GM18861 (cell line): Measurements from ENCODE around the gene BCL2A1.
A peak's percentile ranks its signal among the peaks of the same experiment; 100 is the strongest.
"Not testable (repeated sequence)": the region's sequence is repeated elsewhere in the genome, so short reads cannot be mapped to it uniquely, and the experiment has no call there.

Source experiments
- ATAC-seq: cut with Tn5 transposase; IDR thresholded peaks from one replicate; pipeline ENCODE4 v1.9.1; 2021; ENCODE audit not compliant: unreplicated experiment

BCL2A1 gene

DNA sequence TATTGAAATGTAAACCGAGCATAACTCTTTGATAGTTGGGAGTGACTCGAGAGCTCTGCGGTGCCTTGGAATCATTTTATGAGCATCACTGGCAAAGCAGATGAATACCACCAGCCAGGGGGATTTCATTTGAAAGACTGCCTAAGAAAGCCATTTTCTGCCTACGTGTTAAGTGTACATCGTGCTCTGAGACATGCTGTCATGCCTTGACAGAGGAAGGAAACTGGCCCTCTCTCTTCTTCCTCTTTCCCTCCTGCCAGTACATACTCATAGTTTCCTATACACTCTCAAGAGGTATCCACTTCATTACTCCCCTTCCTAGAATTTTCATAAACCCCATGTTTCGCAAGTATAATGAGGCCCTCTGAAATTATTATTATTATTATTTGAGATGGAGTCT lies 8.8 kb downstream of the BCL2A1 start:
- ATAC-seq = no peak

DNA sequence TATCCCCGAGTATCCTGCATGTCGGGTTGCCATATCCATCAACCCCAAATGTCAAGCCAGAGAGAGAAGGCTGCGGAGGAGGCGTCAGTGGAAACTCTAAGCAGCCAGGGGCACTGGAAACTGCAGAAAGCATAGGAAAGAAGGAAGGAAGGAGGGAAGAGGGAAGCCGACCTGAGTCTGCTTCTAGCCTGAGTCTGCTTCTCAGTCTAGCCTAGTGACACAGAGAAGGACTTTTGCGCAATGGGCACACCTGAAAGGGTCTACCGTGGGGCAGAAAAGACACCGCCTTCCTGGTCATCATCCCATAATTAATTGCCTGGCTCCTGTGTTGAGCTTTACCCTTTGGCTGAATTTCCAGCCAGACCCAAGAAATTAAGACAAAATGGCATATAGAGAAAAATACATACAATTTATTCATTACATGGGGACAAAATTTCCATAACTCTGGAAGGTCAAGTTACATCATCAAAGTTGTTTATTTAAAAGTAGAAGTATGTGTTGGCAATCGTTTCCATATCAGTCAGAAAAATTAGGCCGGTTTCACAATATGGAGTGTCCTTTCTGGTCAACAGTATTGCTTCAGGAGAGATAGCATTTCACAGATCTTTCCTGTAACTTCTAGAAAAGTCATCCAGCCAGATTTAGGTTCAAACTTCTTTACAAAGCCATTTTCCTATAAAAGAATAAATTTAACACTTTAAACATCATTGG lies 10.3 kb downstream of the BCL2A1 start:
- no peak for ATAC-seq

DNA sequence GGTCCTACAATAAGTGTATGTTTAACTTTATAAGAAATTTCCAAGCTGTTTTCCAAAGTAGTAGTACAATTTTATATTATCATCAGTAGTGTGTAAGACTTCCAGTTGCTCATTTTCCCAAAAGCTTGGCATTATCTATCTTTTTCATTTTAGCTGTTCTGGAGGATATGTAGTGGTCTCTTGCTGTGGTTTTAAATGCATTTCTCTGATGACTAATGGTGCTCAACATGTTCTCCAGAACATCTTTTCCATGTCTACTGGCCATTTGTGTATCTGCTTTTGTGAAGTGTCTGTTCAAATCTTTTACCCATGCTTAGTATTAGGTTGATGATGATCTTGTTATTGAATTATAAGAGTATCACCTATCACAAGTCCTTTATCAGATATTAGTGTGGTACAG lies 13.3 kb downstream of the BCL2A1 start:
- ATAC-seq = no peak

DNA sequence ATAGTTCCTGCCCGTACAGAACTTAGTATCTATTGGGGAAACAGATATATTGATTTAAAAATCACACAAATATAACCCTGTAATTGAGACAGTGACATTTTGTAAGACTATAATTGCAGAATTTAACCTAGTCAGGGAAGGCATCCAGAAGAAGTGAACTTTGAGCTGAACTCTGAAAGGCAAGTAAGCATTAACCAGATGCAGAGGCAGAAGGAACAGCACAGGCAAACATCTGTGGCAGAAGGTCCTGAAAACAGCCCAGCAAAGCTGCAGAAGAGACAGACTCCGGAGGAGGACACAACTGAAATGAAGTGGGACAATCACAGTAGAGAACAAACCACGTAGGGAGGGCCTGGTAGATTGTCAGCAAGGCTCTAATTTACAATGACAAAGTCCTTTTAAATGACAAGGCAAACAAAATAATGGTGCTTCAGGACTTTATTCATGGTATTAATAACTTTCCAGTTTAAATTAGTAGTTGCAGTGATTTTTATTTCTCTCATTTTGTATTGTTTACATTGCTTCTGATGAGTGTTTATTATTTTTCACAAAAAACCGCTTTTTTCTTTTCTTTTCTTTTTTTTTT lies 14.5 kb downstream of the BCL2A1 start:
- no peak for ATAC-seq

DNA sequence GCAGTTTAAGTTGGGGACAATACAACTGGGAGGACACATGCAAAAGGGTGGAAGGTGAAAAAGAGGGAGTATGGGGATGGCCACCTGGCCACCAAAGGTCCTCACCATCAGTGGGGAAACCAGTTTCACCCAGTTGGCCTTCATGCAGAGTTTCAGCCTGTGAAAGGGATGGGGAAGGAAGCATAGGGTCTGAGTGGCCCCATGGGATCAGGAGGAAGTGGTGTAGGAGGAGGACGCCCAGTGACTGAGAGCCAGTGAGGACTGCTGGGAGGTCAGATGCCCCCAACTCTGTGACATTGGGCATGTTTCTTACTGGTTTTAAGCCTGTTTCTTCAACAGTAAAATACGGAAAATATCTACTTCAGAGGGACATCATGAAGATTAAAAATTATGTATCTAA lies 16.3 kb downstream of the BCL2A1 start:
- no peak for ATAC-seq

DNA sequence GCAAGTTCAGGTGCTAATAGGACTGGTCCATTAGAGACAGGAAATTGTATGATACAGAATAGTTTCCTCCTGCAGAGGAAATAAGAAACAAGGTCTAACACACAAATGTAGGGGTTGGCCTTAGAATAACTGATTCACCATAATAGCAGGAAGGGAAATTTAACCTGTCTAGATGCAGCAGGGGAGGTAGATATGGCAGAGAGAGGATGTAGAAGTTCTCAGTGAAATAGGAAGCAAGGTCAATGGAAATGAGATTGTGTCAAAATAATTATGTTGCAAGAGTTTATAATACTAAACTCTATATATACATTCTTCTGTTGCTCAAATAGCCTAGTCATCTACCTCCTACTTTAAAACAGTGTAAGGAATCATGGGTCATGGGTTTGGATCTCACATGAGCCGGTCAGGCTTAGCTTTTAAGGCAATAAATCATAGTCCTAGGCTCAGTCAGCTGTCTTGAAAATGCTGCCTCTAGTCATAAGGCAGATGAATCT lies 17.0 kb downstream of the BCL2A1 start:
- ATAC-seq = no peak

DNA sequence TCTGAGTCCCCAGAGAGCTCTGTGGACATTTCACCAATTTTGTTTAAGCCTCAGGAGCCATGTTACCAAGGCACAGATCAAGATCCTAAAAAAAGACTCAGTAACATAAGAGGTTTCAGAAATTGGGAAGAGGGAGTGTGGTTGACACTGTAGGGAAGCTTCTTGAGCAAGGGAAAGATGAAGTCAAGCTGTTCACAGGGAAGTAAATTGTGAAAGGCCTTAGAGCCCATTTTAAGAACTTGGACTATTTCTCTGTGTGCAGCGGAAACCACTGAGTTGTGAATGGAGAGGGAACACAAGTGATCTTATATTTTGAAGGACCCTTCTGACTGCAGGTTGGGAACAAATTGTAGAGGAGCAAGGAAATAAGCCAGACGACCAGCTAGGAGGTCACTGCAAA lies 18.7 kb downstream of the BCL2A1 start:
- ATAC-seq = no peak

DNA sequence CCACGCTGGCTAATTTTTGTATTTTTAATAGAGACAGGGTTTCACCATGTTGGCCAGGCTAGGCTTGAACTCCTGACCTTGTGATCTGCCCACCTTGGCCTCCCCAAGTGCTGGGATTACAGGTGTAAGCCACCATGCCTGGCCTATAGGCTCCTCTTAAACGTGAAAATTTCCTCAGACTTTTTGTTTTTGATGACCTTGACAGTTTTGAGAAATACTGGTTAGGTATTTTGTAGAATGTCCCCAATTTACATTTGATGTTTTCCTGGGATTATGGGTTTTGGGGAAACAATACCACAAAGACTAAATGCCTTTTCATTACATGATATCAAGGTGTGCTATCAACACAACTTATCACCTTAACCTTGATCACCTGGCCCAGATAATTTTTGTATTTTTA lies 20.7 kb downstream of the BCL2A1 start:
- no peak for ATAC-seq

DNA sequence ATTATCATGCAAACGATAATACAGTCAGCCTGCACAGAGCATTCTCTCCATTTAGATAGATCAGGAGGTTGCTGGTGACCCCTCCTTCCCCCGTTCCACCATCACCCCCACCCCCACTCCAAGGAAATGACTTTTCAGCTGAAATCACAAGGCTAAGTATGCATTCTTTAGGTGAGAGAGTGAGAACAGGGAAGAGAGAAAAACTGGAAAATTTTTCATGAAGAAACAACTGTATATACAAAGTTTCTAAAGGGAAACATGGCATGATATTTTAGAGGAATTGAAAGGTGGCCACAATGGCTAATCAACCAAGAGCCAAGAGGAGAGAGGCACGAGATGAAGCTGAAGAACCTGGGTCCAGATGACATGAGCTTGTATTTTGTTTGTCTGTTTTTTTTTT lies 22.2 kb downstream of the BCL2A1 start:
- no peak for ATAC-seq

DNA sequence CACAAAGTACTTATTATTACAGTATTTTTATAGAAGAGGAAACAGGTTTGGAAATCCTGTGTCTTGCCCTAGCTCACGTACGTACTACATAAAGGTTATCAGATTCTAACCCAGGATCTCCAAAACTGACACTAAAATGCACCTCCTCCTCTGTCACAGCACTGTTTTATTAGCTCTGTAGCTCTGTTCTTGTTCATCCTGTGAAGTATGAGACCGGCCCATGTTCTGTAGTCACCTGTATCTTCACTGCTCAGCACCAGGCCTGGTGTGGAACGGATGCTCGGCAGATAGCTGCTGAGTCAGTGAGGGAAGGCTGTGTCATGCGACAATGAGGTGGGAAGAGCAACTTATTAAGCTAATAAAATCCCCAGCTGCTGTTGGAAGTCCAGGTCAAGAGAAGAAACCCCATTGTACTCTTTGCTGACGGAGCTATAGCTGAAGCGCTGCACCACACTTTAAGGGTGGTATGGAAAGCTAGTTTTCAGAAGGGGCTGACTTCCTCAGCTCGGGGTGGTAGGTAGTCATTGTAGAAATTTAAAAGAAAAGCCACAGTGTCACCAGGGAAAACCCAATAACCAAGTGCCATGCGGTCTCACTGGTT lies 22.8 kb downstream of the BCL2A1 start:
- ATAC-seq = no peak

DNA sequence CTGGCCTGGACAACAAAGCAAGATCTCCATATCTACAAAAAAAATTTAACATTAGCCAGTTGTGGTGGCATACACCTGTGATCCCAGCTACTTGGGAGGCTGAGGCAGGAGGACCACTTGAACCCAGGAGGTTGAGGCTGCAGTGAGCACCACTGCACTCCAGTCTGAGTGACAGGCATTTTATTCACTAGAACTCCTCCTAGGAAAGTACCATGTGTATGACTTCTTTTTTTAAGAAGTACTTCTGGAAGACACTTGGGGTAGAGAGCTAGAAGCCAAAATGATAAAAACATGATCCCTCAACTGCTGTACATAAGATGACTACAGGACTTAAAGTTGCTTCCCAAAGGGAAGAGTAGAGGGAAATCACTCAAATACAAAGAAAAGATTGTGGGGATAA lies 24.0 kb downstream of the BCL2A1 start:
- no peak for ATAC-seq

DNA sequence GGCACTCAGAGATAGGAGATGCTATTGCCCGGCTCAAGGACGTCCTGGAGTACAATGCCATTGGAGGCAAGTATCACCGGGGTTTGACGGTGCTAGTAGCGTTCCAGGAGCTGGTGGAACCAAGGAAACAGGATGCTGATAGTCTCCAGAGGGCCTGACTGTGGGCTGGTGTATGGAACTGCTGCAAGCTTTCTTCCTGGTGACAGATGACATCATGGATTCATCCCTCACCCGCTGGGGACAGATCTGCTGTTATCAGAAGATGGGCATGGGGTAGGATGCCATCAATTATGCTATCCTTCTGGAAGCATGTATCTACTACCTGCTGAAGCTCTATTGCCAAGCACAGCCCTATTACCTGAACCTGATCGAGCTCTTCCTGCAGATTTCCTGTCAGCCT lies 26.4 kb downstream of the BCL2A1 start:
- no peak for ATAC-seq

DNA sequence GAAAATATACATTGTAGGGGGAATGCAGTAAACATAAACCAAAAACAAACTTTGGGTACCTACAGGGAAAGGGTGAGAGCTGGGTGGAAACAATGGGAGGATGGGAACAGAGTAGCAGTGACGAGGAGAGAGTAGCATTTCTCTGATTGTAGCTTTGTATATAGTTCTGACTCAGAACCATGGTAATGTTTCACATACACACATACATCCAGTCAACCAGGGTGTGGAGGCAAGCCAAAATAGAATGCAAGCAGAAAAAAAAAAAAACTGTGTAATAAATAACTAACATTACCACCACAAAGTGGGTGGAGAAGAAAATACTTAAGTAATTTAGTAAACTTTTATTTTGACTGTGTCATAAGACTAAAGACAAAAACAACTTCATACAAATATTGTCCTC lies 27.2 kb downstream of the BCL2A1 start:
- peak; percentile 94 for ATAC-seq

DNA sequence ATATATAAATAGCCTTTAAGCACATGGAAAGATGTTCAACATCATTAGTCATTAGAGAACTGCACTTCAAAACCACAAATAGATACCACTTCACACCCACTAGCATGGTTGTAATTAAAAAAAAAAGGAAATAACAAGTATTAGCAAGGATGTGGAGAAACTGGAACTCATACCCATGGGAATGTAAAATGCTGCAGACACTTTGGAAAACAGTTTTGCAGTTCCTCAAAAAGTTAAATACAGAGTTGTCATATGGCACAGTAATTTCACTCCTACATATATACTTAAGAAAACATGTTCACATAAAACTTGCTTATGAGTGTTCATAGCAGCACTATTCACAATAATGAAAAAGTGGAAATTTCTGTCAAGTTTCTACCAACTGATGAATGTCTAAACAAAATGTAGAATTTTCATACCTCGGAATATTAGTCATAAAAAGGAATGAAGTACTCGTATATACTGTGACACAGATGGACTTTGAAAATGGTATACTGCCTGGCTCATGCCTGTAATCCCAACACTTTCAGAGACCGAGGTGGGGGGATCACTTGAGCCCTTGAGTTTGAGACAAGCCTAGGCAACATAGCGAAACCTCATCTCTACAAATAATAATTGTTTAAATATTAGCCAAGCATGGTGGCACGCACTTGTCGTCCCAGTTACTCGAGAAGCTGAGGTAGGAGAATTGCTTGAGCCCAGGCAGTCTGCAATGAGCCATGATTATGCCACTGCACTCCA lies 28.1 kb downstream of the BCL2A1 start:
- no peak for ATAC-seq

DNA sequence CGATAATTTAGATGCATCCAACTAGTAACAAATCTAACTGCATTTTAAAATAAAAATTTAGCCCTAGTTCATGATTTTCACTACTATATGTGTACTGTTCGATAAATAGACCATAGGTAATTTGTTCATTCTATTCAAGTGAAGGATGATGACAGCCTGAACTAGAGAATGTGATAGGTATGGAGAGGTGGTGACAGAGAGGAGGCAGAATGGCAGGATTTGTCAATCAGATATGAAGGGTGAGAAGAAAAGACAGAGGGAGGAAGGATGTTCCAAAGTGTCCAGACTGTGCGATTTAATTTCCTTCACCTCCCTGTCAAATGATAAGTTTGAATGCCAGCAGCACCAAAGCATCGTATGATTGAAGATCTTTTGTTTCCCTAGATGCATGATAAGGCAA lies 31.6 kb downstream of the BCL2A1 start:
- no peak for ATAC-seq

DNA sequence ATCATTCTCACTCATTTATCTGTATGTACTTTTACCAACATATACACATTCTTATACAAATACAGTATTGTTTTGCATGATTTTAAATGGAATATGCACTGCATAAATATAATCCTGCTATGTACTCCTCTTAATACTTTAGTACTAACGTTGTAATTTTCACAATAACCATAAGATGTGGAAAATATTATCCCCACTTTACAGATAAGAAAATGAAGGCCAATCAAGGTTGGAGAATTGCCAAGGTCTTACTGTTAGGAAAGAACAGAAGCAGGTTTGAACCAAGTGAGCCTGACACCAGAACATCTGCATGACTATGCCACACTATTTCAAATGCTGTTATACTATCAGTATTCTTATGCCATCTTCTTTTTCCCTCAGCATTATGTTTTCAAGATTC lies 32.9 kb downstream of the BCL2A1 start:
- no peak for ATAC-seq

DNA sequence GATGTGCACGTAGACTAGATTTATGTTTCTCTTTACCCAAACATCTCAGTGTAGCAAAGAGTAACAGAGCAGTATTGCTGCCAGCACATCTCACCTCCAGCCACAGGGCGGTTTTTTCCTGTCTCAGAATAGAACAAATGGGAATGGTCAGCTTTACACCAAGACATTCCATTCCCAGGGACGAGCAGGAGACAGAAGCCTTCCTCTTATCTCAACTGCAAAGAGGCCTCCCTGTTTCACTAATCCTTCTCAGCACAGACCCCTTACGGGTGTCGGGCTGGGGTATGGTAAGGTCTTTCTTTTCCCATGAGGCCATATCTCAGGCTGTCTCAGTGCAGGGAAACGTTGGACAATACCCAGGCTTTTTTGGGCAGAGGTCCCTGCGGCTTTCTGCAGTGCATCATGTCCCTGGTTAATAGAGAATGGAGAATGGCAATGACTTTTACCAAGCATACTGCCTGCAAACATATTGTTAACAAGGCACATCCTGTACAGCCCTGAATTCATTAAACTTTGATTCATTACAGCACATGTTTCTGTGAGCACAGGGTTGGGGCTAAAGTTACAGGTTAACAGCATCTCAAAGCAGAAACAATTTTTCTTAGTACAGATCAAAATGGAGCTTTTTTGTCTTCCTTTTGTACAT lies 35.3 kb downstream of the BCL2A1 start:
- not testable (repeated sequence) for ATAC-seq

DNA sequence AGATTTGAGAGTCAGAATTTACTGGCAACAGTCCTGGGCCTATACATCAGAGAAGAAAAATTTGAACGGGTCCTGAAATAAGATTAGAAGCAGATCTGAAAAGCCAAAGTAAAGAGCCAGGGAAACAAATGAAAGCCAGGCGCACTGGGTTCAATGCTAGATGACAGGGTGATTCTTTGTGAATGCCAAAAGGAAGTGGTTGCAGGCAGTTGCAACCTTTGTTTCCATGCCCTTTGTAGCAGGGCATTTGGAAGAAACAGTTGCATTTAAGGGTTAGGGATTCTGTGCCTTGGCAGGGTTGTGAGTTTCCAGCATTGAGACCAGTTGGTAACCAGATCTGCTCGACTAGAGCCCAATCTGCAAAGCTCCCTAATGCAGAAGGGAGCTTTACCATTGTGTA lies 37.8 kb downstream of the BCL2A1 start:
- no peak for ATAC-seq

DNA sequence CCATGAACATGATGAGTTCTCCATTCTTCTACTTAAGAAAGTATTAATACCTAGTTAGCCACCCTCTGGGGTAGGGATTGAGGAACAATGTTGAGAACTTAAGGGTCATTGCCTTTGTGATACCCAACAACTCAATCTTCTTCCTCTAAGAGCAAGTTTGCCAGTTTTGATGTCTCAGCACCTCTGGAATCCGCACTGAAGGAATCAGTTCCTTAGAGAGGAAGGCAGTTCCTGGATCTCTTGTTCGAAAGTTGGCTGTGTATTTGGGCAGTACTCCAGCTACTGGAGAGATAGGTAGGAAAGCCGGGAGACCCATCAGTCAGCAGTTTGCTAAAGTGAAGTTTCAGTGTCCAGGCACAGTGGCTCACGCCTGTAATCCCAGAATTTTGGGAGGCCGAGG lies 38.5 kb downstream of the BCL2A1 start:
- no peak for ATAC-seq

DNA sequence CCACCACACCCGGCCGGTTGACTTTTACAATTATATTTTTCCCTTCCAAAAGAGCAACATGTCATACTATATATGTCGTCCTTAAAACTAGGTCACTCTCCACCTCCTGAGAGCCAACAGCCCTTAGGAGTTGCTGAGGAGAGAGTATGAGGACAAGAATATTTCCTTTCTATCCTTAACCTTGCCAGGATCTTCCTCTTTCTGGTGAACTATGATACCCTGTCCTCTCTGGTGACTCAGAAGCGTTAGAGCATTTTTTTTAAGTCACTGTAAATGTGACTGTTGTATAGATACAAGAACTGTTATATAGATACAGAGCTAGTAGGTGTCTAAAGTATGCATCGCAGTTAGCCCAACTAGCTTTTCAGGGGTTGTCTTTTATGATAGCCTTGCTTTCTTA lies 40.5 kb downstream of the BCL2A1 start:
- ATAC-seq = no peak

DNA sequence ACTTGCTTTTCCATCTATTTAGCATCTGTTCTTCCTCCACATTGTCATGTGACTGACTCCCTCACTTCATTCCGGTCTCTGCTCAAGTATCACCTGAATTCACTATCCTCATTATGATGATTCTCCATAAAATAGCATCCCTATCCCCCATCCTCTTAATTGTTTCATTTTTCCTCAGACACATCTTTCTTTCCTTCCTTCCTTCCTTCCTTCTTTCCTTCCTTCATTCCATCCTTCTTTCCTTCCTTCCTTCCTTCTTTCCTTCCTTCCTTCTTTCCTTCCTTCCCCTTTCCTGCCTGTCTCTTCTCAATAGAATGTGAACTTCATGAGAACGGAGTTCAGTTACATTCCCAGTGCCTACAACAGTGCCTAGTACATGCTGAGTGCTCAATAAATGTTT lies 41.6 kb downstream of the BCL2A1 start:
- no peak for ATAC-seq
